GM12865 (cell line): Measurements from ENCODE around the gene SRSF6.
"Not testable (repeated sequence)": the region's sequence is repeated elsewhere in the genome, so short reads cannot be mapped to it uniquely, and the experiment has no call there.

Experiments used
- DNase-seq: peaks from one replicate; pipeline ENCODE4 v3.0.0; 2010; ENCODE audit warnings: low read depth
- H3K4me3 ChIP-seq: 2 replicates; pipeline ENCODE4 v1.5.1; 2011; ENCODE audit warnings: mild to moderate bottlenecking, low read depth, low read length, control low read depth
- TF ChIP-seq, protein P1 (sequence below): IDR thresholded peaks from 2 replicates; pipeline ENCODE4 v1.5.1; 2011; ENCODE audit warnings: low read length, control low read depth, low read depth, inconsistent platforms; ENCODE audit not compliant: insufficient read depth; ENCODE audit errors: missing control alignments

SRSF6 gene

GRCh38 chr20:43438578-43439316 lies 18.9 kb upstream of the SRSF6 start:
- DNase-seq = peak; percentile 74
- TF ChIP-seq, protein P1, sequence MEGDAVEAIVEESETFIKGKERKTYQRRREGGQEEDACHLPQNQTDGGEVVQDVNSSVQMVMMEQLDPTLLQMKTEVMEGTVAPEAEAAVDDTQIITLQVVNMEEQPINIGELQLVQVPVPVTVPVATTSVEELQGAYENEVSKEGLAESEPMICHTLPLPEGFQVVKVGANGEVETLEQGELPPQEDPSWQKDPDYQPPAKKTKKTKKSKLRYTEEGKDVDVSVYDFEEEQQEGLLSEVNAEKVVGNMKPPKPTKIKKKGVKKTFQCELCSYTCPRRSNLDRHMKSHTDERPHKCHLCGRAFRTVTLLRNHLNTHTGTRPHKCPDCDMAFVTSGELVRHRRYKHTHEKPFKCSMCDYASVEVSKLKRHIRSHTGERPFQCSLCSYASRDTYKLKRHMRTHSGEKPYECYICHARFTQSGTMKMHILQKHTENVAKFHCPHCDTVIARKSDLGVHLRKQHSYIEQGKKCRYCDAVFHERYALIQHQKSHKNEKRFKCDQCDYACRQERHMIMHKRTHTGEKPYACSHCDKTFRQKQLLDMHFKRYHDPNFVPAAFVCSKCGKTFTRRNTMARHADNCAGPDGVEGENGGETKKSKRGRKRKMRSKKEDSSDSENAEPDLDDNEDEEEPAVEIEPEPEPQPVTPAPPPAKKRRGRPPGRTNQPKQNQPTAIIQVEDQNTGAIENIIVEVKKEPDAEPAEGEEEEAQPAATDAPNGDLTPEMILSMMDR = no peak
- no peak overlapping the region for H3K4me3 ChIP-seq

DNA sequence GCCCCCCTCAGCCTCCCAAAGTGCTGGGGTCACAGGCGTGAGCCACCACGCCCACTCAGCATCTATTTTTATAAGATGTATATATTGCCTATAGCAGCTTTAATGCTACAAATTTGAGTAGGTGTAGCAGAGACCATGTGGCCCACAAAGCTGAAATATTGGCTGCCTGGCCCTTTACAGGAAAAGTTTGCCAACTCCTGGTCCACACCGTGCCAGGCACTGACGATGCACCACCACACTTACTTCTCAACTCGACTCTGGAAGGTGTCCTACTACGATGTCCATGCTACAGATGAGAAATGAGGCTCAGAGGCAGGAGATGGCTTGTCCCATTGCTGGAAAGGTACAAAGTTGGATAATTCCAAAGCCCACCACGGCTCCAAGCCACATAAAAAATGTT lies 17.2 kb upstream of the SRSF6 start:
- H3K4me3 ChIP-seq = no peak overlapping the region
- no peak for DNase-seq
- TF ChIP-seq, protein P1 = no peak

GRCh38 chr20:43442282-43442880 lies 15.3 kb upstream of the SRSF6 start:
- TF ChIP-seq, protein P1 = no peak
- H3K4me3 ChIP-seq = no peak overlapping the region
- DNase-seq = no peak

DNA sequence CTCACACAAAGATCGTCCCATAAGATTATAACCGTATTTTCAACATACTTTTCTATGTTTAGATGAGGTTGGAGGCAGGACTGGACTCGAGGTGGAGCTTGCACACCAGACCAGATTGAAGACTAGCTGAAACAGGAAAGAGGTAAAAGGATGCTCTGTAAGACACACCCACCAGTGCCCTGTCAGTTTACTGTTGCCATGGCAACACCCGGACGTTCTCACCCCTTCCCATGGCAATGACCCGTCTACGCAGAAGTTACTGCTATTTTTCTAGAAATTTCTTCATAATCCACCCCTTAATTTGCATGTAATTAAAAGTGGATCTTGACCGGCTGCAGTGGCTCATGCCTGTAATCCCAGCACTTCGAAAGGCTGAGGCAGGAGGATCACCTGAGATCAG lies 13.6 kb upstream of the SRSF6 start:
- TF ChIP-seq, protein P1 = no peak
- no peak overlapping the region for H3K4me3 ChIP-seq
- no peak for DNase-seq

DNA sequence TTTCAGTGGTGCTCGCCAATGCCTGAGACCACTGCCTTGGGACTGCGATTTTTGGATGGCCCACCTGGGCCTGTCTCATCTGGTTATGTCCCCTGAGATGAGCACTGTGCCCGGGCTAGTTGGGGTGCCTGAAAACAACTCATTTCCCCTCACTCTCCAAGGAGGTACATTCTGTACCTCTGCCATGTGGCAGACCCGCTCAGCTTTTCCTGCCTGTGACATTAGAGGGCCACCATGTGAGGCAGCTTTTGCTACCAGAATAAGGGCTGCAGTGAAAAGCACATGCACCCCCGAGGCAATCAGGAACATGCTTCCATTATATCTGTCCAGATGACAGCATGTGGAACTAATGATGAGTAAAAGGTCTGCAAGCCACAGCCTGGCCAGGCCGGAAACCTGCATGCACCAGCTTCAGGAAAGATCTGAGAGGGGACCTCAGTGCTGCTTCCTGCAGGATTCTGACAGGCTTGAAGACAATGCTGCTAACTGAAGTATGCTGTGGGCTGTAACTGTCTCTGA lies 11.3 kb upstream of the SRSF6 start:
- TF ChIP-seq, protein P1 = no peak
- H3K4me3 ChIP-seq = no peak overlapping the region
- no peak for DNase-seq

- H3K4me3 ChIP-seq, DNase-seq: not testable (repeated sequence)
Observed at GRCh38 chr20:43448431-43448747, 9.3 kb upstream of the SRSF6 start.

GRCh38 chr20:43448748-43449535 lies 8.8 kb upstream of the SRSF6 start:
- peak; percentile 60 for DNase-seq
- no peak overlapping the region for H3K4me3 ChIP-seq

More at GRCh38 chr20:43448748-43449535, 8.8 kb upstream of the SRSF6 start:
- TF ChIP-seq, protein P1 = peak; percentile 74
